Measurements from ENCODE around the gene TTC33. TPM values are rescaled to one million over a fixed set of nuclear protein-coding genes. Genes with fewer than 3 reads are reported as not detected.
"Not testable (repeated sequence)": the region's sequence is repeated elsewhere in the genome, so short reads cannot be mapped to it uniquely, and the experiment has no call there.

TTC33 gene
- polyA plus RNA-seq (ENCODE audit: insufficient read length in 3 of 3), result 10 to 100 TPM; 31.7 to 36.3 (median 35.9) TPM
- long read RNA-seq, donor 1, partial matches to known transcripts, result 0 of 4 reads
- long read RNA-seq, donor 1, other reads (novel, unspliced or antisense), result 0 of 4 reads
- long read RNA-seq, donor 2, transcript TTC33-201 (5 exons, 2,612 nt), result major isoform, 5 of 5 reads
- long read RNA-seq, donor 2, partial matches to known transcripts, result 0 of 5 reads
- long read RNA-seq, donor 2, other reads (novel, unspliced or antisense), result 0 of 5 reads
- long read RNA-seq, donor 3, partial matches to known transcripts, result 0 of 4 reads
- long read RNA-seq, donor 3, other reads (novel, unspliced or antisense), result 0 of 4 reads
- long read RNA-seq, donor 4, transcript TTC33-201 (5 exons, 2,612 nt), result major isoform, 5 of 15 reads
- long read RNA-seq, donor 4, partial matches to known transcripts, result 0 of 15 reads
- long read RNA-seq, donor 4, other reads (novel, unspliced or antisense), result 10 of 15 reads
- long read RNA-seq, donor 5, result 0 reads
- long read RNA-seq, donor 6, transcript TTC33-201 (5 exons, 2,612 nt), result major isoform, 9 of 20 reads
- long read RNA-seq, donor 6, partial matches to known transcripts, result 11 of 20 reads
- long read RNA-seq, donor 6, other reads (novel, unspliced or antisense), result 0 of 20 reads
- long read RNA-seq, donor 7, transcript TTC33-201 (5 exons, 2,612 nt), result major isoform, 6 of 16 reads
- long read RNA-seq, donor 7, partial matches to known transcripts, result 9 of 16 reads
- long read RNA-seq, donor 7, other reads (novel, unspliced or antisense), result 0 of 16 reads
- long read RNA-seq, donor 8, result 0 reads
- long read RNA-seq, donor 9, transcript TTC33-201 (5 exons, 2,612 nt), result major isoform, 9 of 30 reads
- long read RNA-seq, donor 9, partial matches to known transcripts, result 7 of 30 reads
- long read RNA-seq, donor 9, other reads (novel, unspliced or antisense), result 12 of 30 reads
- long read RNA-seq, donor 10, transcript TTC33-201 (5 exons, 2,612 nt), result major isoform, 8 of 41 reads
- long read RNA-seq, donor 10, partial matches to known transcripts, result 31 of 41 reads
- long read RNA-seq, donor 10, other reads (novel, unspliced or antisense), result 0 of 41 reads
- long read RNA-seq, donor 11, partial matches to known transcripts, result 0 of 3 reads
- long read RNA-seq, donor 11, other reads (novel, unspliced or antisense), result 0 of 3 reads
- long read RNA-seq, donor 12, transcript TTC33-201 (5 exons, 2,612 nt), result major isoform, 10 of 35 reads
- long read RNA-seq, donor 12, partial matches to known transcripts, result 14 of 35 reads
- long read RNA-seq, donor 12, other reads (novel, unspliced or antisense), result 10 of 35 reads
- long read RNA-seq, donor 13, partial matches to known transcripts, result 0 of 3 reads
- long read RNA-seq, donor 13, other reads (novel, unspliced or antisense), result 0 of 3 reads
- long read RNA-seq, donor 14, transcript TTC33-201 (5 exons, 2,612 nt), result major isoform, 10 of 23 reads
- long read RNA-seq, donor 14, partial matches to known transcripts, result 5 of 23 reads
- long read RNA-seq, donor 14, other reads (novel, unspliced or antisense), result 5 of 23 reads
- long read RNA-seq, donor 15, transcript TTC33-201 (5 exons, 2,612 nt), result major isoform, 11 of 17 reads
- long read RNA-seq, donor 15, partial matches to known transcripts, result 0 of 17 reads
- long read RNA-seq, donor 15, other reads (novel, unspliced or antisense), result 6 of 17 reads
- long read RNA-seq, donor 16, transcript TTC33-201 (5 exons, 2,612 nt), result major isoform, 5 of 6 reads
- long read RNA-seq, donor 16, partial matches to known transcripts, result 0 of 6 reads
- long read RNA-seq, donor 16, other reads (novel, unspliced or antisense), result 0 of 6 reads

- DNase-seq, result peak; percentile 96
Observed at GRCh38 chr5:40755407-40756365, at the start of gene TTC33. TSS of gene TTC33 (minus strand) at chr5:40755961. CDS start at chr5:40747018, 8,943 bp downstream.

GRCh38 chr5:40801771-40802562 is 46.2 kb upstream of the TTC33 start:
- DNase-seq, result no peak

GRCh38 chr5:40799258-40799657 is 43.5 kb upstream of the TTC33 start:
- no peak for DNase-seq

GRCh38 chr5:40798801-40799210 is 43.0 kb upstream of the TTC33 start:
- no peak for DNase-seq

- peak; percentile 90 for DNase-seq
Observed at GRCh38 chr5:40798012-40798800, 42.4 kb upstream of the TTC33 start, which contains the start of gene PRKAA1. TSS of gene PRKAA1 (minus strand) at chr5:40798374. CDS start at chr5:40798189, 185 bp downstream.

- DNase-seq, result peak; percentile 65
Observed at GRCh38 chr5:40797273-40798011, 41.7 kb upstream of the TTC33 start.

GRCh38 chr5:40796487-40796889 is 40.7 kb upstream of the TTC33 start:
- no peak for DNase-seq

- DNase-seq, result not testable (repeated sequence)
Observed at GRCh38 chr5:40794877-40795276, 39.1 kb upstream of the TTC33 start.

GRCh38 chr5:40794340-40794739 is 38.6 kb upstream of the TTC33 start:
- not testable (repeated sequence) for DNase-seq

- not testable (repeated sequence) for DNase-seq
Observed at GRCh38 chr5:40792691-40793090, 36.9 kb upstream of the TTC33 start.

- DNase-seq, result no peak
Observed at GRCh38 chr5:40791715-40792139, 36.0 kb upstream of the TTC33 start.

GRCh38 chr5:40790947-40791593 is 35.3 kb upstream of the TTC33 start:
- DNase-seq, result no peak

GRCh38 chr5:40788941-40789340 is 33.2 kb upstream of the TTC33 start:
- not testable (repeated sequence) for DNase-seq

- DNase-seq, result no peak
Observed at GRCh38 chr5:40787986-40788385, 32.2 kb upstream of the TTC33 start.

GRCh38 chr5:40786664-40787063 is 30.9 kb upstream of the TTC33 start:
- DNase-seq, result not testable (repeated sequence)

- no peak for DNase-seq
Observed at GRCh38 chr5:40784916-40785315, 29.2 kb upstream of the TTC33 start.
